H1 (cell line): ENCODE results near the gene NASP. TPM values are rescaled to one million over a fixed set of nuclear protein-coding genes. Genes with fewer than 3 reads are reported as not detected.

ENCODE experiments used
- JUND ChIP-seq: IDR thresholded peaks from 2 replicates; pipeline ENCODE4 v1.6.1; 2011; ENCODE audit warnings: mild to moderate bottlenecking, improper control_type of control experiment, low read length
- SIN3A ChIP-seq, 2 experiments: IDR thresholded peaks in 1 of 2; conservative IDR thresholded peaks in 1 of 2; 2 replicates each; pipeline ENCODE4 v1.6.1; 2011 to 2012; ENCODE audit warnings: low read length in 2 of 2, improper control_type of control experiment in 1 of 2, low read depth in 1 of 2, mild to moderate bottlenecking in 1 of 2
- polyA plus RNA-seq, 7 experiments: library from polyadenylated mRNA; depleted of rRNA in 3 of 7; stranded (reverse) in 5 of 7; unstranded in 2 of 7; fragments of >200 nt in 5 of 7; fragments of 200-250 nt in 2 of 7; gene quantifications; 1 replicate in 5 of 7; 2 replicates in 1 of 7; 4 replicates in 1 of 7; pipeline versions ENCODE4 v1.2.1 to v1.2.3, GENCODE V29; 2011 to 2013; ENCODE audit warnings: missing spikeins in 2 of 7, mixed read lengths in 2 of 7
- small RNA-seq: library from polyadenylated mRNA; stranded (forward); fragments of <200 nt; extraction: miRNeasy Mini kit (QIAGEN cat#:217004); gene quantifications from one replicate; pipeline ENCODE3, GENCODE V24; 2013; ENCODE audit not compliant: insufficient read depth
- total RNA-seq: library from RNA; stranded (reverse); fragmentation: NEBNext Ultra II Directional; extraction: Animal tissue kit (Norgen Biotek cat#: 25700); gene quantifications from 2 replicates; pipeline ENCODE4 v1.2.1, GENCODE V29; 2021

Gene NASP
- total and polyA plus RNA-seq, 2 of the 8 experiments (the other 6 are each of a cell fraction or from before 2014, with no cell fraction given) = 263 to 647 TPM

GRCh38 chr1:45667321-45668111, 83.7 kb downstream of the NASP start (continued):
- TF ChIP-seq JUND = no peak
- TF ChIP-seq SIN3A (conservative IDR thresholded peaks at IDR 0.05 in 1 of 2, IDR thresholded peaks at IDR 0.05 in 1 of 2; ENCODE audit: low read depth in 1 of 2, low read length in 2 of 2) = no peak

Small RNA genes within 50 kb of the gene (small RNA-seq; reads per million reads assigned to genes)
- not detected for gene AL355480.1
- not detected for gene AL355480.2
- gene AL355480.3 = not detected
- gene AL355480.4 = not detected

Other genes starting within 250 kb of the NASP start
- gene TOE1, start 243.9 kb upstream of the NASP start, total RNA-seq = 14.5 and 15.2 TPM in 2 replicates
- 23.6 and 25.8 TPM in 2 replicates for gene TOE1, start 243.9 kb upstream of the NASP start, polyA plus RNA-seq (2011; rRNA removed)
- 51.9 TPM in 2 replicates for gene MUTYH, start 243.6 kb upstream of the NASP start, total RNA-seq
- 65.7 and 86.4 TPM in 2 replicates for gene MUTYH, start 243.6 kb upstream of the NASP start, polyA plus RNA-seq (2011; rRNA removed)
- gene TESK2, start 92.9 kb upstream of the NASP start, total RNA-seq = 10.9 and 12.6 TPM in 2 replicates
- 10.0 and 10.8 TPM in 2 replicates for gene TESK2, start 92.9 kb upstream of the NASP start, polyA plus RNA-seq (2011; rRNA removed)
- gene CCDC163, start 84.0 kb upstream of the NASP start, total RNA-seq = 3.7 and 3.8 TPM in 2 replicates
- gene CCDC163, start 84.0 kb upstream of the NASP start, polyA plus RNA-seq (2011; rRNA removed) = 5.0 and 6.0 TPM in 2 replicates
- 7.3 and 9.8 TPM in 2 replicates for gene MMACHC, start 83.7 kb upstream of the NASP start, total RNA-seq
- 11.1 and 11.2 TPM in 2 replicates for gene MMACHC, start 83.7 kb upstream of the NASP start, polyA plus RNA-seq (2011; rRNA removed)
- gene PRDX1, start 62.2 kb upstream of the NASP start, total RNA-seq = 1,354 and 1,418 TPM in 2 replicates
- 611 and 1,165 TPM in 2 replicates for gene PRDX1, start 62.2 kb upstream of the NASP start, polyA plus RNA-seq (2011; rRNA removed)
- 334 and 344 TPM in 2 replicates for gene AKR1A1, start 33.2 kb upstream of the NASP start, total RNA-seq
- gene AKR1A1, start 33.2 kb upstream of the NASP start, polyA plus RNA-seq (2011; rRNA removed) = 399 and 435 TPM in 2 replicates
- gene CCDC17, start 40.0 kb downstream of the NASP start, total RNA-seq = 1.9 and 2.0 TPM in 2 replicates
- gene CCDC17, start 40.0 kb downstream of the NASP start, polyA plus RNA-seq (2011; rRNA removed) = 0.95 and 1.2 TPM in 2 replicates
- gene GPBP1L1, start 102.5 kb downstream of the NASP start, total RNA-seq = 119 and 126 TPM in 2 replicates
- 46.6 and 70.1 TPM in 2 replicates for gene GPBP1L1, start 102.5 kb downstream of the NASP start, polyA plus RNA-seq (2011; rRNA removed)
- gene TMEM69, start 104.1 kb downstream of the NASP start, total RNA-seq = 39.0 and 44.4 TPM in 2 replicates
- gene TMEM69, start 104.1 kb downstream of the NASP start, polyA plus RNA-seq (2011; rRNA removed) = 53.6 and 123 TPM in 2 replicates
- 4.2 and 5.6 TPM in 2 replicates for gene IPP, start 166.6 kb downstream of the NASP start, total RNA-seq
- 0.80 and 1.4 TPM in 2 replicates for gene IPP, start 166.6 kb downstream of the NASP start, polyA plus RNA-seq (2011; rRNA removed)
- gene MAST2, start 219.6 kb downstream of the NASP start, total RNA-seq = 35.4 and 36.9 TPM in 2 replicates
- gene MAST2, start 219.6 kb downstream of the NASP start, polyA plus RNA-seq (2011; rRNA removed) = 20.5 and 23.3 TPM in 2 replicates